Measurements from ENCODE around the gene SPTBN4.

The SPTBN4 gene

DNA sequence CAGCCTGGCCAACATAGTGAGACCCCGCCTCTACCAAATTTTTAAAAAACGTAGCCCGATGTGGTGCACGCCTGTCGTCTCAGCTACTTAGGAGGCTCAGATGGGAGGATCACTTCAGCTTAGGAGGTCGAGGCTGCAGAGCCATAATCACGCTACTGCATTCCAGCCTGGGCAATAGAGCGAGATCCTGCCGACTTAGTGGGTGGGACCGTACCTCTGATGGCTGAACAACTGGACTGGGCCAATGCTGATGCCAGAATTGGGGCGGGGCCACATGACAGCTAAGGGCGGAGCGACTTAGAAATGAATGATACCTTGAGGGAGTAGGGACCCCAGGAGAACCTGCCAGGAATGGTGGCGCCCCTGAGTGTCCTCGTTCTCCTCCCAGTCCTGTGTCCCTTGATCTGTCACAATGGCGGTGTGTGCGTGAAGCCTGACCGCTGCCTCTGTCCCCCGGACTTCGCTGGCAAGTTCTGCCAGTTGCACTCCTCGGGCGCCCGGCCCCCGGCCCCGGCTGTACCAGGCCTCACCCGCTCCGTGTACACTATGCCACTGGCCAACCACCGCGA is 137.9 kb downstream of the SPTBN4 start:
- DNase-seq (ENCODE audit: low spot score), result no peak

DNA sequence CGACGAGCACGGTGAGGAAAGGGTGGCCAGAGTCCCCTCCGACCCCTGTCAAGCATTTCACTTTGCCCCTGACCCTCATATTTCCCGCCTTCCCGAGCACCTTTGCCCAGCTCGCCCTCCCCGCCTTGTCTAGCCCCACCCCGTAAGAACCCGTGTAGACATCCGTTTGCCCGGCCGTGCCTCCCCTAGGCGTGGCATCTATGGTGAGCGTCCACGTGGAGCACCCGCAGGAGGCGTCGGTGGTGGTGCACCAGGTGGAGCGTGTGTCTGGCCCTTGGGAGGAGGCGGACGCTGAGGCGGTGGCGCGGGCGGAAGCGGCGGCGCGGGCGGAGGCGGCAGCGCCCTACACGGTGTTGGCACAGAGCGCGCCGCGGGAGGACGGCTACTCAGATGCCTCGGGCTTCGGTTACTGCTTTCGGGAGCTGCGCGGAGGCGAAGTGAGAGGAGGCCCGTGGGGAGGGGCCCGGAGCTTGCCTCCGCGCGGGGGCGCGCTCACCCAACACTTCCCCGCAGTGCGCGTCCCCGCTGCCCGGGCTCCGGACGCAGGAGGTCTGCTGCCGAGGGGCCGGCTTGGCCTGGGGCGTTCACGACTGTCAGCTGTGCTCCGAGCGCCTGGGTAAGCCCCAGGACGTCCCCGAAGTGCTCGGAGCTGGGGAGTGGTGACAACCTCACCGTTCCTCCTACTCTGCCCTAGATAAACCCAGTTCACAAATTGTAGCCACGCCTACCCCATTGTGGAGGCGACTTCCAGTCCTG is 138.6 kb downstream of the SPTBN4 start:
- DNase-seq (ENCODE audit: low spot score), result peak; percentile 39

GRCh38 chr19:40607311-40608239 is 140.8 kb downstream of the SPTBN4 start:
- peak; percentile 8 for DNase-seq (ENCODE audit: low spot score)

DNA sequence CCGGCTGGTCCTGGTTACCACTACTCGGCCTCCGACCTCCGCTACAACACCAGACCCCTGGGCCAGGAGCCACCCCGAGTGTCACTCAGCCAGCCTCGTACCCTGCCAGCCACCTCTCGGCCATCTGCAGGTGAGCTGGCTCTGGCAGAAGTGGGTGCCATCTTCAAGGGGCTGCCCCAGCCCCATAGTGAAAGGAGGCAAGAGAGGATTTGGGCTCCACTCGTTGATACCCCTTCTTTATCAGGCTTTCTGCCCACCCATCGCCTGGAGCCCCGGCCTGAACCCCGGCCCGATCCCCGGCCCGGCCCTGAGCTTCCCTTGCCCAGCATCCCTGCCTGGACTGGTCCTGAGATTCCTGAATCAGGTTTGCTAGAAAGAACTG is 141.4 kb downstream of the SPTBN4 start:
- no peak for DNase-seq (ENCODE audit: low spot score)

GRCh38 chr19:40608957-40609356 is 142.2 kb downstream of the SPTBN4 start:
- DNase-seq (ENCODE audit: low spot score), result no peak

GRCh38 chr19:40609561-40610395 is 143.0 kb downstream of the SPTBN4 start:
- peak; percentile 88 for DNase-seq (ENCODE audit: low spot score)

- DNase-seq (ENCODE audit: low spot score), result no peak
Observed at GRCh38 chr19:40610396-40611064, 143.7 kb downstream of the SPTBN4 start.

DNA sequence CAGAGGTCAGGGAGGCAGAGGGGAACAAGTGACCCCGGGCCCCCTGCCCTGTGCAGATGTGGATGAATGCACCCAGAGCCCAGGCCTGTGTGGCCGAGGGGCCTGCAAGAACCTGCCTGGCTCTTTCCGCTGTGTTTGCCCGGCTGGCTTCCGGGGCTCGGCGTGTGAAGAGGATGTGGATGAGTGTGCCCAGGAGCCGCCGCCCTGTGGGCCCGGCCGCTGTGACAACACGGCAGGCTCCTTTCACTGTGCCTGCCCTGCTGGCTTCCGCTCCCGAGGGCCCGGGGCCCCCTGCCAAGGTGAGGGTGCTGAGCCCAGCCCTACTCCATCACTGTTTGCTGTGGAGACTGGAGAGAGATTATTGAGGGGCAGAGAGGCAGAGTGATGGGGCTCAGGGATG is 144.3 kb downstream of the SPTBN4 start:
- DNase-seq (ENCODE audit: low spot score), result no peak

DNA sequence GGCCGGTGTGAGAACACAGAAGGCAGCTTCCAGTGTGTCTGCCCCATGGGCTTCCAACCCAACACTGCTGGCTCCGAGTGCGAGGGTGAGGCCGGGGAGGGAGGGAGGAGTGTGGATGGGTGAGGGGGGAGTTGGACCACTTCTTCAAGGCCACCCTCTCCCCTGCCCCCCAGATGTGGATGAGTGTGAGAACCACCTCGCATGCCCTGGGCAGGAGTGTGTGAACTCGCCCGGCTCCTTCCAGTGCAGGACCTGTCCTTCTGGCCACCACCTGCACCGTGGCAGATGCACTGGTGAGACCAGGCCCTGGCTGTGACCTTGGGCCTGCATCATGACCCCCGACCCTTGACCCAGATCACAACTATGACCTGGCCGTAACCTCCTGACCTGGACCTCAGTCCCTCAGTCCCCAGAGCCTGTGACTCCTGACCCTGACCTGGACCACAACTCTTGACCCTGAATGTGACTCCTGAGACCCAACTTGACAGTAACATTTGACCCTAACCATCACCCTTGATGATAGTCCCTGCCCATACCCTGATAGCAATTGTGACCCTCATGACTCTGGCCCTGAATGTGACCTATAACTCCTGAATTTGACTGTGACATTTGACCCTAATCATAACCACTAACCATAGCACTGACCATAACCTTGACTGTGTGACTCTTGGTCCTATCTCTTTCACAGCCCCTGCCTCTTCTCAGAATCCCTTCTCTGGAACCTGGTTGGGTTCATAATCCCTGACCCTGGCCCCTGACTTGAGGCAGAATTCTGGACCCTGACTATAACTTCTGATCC is 145.3 kb downstream of the SPTBN4 start:
- no peak for DNase-seq (ENCODE audit: low spot score)

GRCh38 chr19:40612831-40613689 is 146.3 kb downstream of the SPTBN4 start:
- DNase-seq (ENCODE audit: low spot score), result peak; percentile 82

GRCh38 chr19:40613690-40614621 is 147.2 kb downstream of the SPTBN4 start:
- peak; percentile 78 for DNase-seq (ENCODE audit: low spot score)

GRCh38 chr19:40614622-40615411 is 148.0 kb downstream of the SPTBN4 start:
- DNase-seq (ENCODE audit: low spot score), result peak; percentile 82

- DNase-seq (ENCODE audit: low spot score), result no peak
Observed at GRCh38 chr19:40616178-40616577, 149.4 kb downstream of the SPTBN4 start.

DNA sequence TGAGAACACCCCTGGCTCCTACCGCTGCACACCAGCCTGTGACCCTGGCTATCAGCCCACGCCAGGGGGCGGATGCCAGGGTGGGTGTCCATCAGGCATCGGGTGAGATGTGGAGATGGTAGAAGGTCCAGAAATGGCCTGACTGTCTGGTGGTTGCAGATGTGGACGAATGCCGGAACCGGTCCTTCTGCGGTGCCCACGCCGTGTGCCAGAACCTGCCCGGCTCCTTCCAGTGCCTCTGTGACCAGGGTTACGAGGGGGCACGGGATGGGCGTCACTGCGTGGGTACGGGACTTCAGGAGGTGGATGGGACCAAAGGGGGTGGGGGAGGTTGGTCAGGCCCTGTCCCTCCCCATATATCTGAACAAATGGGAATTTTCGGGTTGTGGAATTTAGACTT is 150.1 kb downstream of the SPTBN4 start:
- DNase-seq (ENCODE audit: low spot score), result no peak

DNA sequence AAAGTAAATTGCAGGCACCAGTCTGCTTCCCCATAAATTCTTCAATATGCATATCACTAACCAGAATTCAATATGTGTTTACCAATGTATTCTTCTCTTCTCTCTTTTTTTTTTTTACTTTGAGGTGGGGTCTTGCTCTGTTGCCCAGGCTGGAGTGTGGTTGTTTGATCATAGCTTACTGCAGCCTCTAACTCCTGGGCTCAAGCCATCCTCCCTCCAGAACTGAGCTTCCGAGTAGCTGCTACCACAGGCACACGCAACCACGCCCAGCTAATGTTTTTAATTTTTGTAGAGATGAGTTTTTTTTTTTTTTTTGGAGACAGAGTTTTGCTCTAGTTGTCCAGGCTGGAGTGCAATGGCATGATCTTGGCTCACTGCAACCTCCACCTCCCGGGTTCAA is 151.2 kb downstream of the SPTBN4 start:
- DNase-seq (ENCODE audit: low spot score), result no peak

GRCh38 chr19:40619333-40620160 is 152.7 kb downstream of the SPTBN4 start:
- no peak for DNase-seq (ENCODE audit: low spot score)

- no peak for DNase-seq (ENCODE audit: low spot score)
Observed at GRCh38 chr19:40620161-40620485, 153.3 kb downstream of the SPTBN4 start.

All from iPS-NIHi11 (cell line).